ENCODE results near the gene TNFRSF4.

GRCh38 chr1:1171161-1171545, 42.8 kb downstream of the TNFRSF4 start:
- no peak for TF ChIP-seq CTCF (IDR thresholded peaks at IDR 0.05)
- TF ChIP-seq POLR2AphosphoS5 (IDR thresholded peaks at IDR 0.05), result no peak
- TF ChIP-seq EP300 (IDR thresholded peaks at IDR 0.05), result no peak
- no peak for TF ChIP-seq POLR2A (IDR thresholded peaks at IDR 0.05)

Measured in upper lobe of left lung (tissue), 4 donors.